Hematopoietic multipotent progenitor cell treated with erythropoietin and hydrocortisone succinate and interleukin-3 and kit ligand, for 8 days (in vitro differentiated cells): ENCODE data around the gene DDX6.
A peak's percentile ranks its signal among the peaks of the same experiment; 100 is the strongest.
"Not testable (repeated sequence)": the region's sequence is repeated elsewhere in the genome, so short reads cannot be mapped to it uniquely, and the experiment has no call there.

Experiments used
- DNase-seq: peaks from one replicate; pipeline ENCODE4 v3.0.0-alpha.2; 2015

Gene DDX6

DNA sequence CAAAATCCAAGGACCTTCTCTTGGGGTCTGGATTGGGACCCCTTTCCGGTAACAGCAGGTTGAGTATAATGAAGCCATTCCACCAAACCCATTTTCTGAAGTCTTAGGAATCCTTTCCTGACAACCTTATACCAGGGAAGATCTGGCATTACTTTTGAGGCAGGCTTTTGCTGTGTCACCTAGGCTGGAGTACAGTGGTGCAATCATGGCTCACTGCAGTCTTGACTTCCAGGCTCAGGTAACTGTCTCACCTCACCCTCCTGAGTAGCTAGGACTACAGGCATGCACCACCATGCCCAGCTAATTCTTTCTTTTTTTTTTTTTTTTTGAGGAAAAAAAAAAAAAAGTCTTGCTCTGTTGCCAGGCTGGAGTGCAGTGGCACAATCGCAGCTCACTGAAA, 55.8 kb downstream of the DDX6 start:
- DNase-seq, result no peak

DNA sequence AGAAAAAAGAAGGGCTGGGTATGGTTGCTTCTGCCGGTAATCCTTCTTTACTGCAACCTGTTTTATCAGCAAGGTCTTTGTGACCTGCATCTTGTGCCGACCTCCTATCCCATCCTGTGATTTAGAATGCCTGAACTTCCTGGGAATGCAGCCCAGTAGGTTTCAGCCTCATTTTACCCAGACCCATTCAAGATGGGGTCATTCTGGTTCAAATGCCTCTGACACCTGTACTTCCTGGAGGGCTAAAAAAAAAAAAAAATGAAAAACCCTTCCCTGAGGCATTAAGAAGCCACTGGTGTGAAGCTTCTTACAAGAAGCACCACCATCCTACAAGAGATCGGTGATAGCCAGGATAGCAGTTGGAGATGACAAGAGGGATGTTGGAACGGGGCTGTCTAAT, 56.9 kb downstream of the DDX6 start:
- no peak for DNase-seq

- not testable (repeated sequence) for DNase-seq
Measured at GRCh38 chr11:118729753-118730152, 61.2 kb downstream of the DDX6 start.

- not testable (repeated sequence) for DNase-seq
Measured at GRCh38 chr11:118728112-118728511, 62.9 kb downstream of the DDX6 start.

DNA sequence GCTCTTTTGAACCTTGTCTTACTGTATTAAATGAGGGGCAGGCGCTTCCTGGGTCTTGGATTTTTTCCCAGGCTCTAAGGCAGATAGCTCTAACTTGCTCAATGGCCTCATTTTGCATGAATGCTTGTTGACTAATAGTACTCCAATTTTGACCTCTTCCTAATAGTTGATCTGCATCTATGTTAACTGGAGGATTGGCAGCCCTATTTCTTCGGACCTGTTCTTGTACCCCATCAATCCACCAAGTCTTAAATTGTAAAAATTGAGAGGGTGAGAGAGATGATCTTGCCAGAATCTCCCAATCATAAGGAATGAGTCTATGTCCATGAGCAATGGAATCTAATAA, 63.3 kb downstream of the DDX6 start:
- DNase-seq, result not testable (repeated sequence)

GRCh38 chr11:118727001-118727720, 63.8 kb downstream of the DDX6 start:
- DNase-seq, result not testable (repeated sequence)

- not testable (repeated sequence) for DNase-seq
Measured at GRCh38 chr11:118721478-118722015, 69.4 kb downstream of the DDX6 start.

- not testable (repeated sequence) for DNase-seq
Measured at GRCh38 chr11:118720740-118721139, 70.2 kb downstream of the DDX6 start.

DNA sequence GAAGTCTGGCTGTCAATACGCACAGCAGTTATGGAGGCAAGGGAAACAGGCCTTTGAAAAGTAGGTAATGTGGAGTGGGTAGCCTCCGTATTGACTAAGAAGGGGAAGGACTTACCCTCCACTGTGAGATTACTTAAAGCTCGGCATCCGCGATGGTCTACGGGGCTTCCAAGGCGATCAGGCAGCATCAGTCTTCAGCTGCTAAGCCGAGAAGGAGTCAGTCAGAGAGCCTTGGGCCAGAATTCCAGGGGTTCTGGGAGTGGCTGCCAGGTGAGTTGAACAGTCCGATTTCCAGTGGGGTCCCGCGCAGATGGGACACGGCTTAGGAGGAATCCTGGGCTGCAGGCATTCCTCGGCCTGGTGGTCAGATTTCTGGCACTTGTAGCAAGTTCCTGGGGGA, 70.9 kb downstream of the DDX6 start:
- not testable (repeated sequence) for DNase-seq

DNA sequence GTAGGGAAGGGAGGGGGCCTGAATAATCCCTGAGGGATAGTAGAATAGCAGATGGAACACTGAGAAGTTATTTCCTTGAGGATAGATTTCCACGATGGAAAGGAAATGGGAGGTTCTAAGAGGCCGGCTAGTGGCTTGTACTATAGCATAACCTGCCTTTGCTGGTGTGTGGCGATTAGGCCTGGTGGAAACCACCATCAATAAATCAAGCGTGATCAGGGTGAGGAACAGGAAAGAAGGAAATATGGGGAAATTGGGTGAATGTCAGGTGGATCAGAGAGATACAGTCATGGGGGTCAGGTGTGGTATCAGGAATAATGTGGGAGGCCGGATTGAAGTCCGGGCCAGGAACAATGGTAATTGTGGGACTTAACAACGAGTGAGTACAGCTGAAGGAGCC, 72.4 kb downstream of the DDX6 start:
- DNase-seq, result not testable (repeated sequence)

DNA sequence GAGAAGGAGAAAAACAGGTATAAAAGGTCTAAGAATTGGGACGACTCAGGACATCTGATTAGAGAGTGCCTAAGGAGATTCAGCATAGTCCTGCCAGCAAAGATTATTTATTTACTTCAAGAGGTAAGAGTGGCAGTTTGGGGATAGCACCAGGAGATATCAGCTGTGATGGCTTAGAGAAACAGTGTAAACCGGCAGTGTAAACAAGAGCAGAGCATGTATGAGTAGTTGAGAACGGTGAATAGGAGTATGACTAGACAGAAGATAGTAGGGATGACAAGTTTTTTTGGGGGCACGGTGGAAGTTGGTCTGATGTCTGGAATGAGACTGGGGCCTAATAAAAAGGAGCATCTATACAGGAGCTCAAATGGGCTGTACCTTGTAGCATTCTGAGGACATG, 73.2 kb downstream of the DDX6 start:
- DNase-seq, result not testable (repeated sequence)

DNA sequence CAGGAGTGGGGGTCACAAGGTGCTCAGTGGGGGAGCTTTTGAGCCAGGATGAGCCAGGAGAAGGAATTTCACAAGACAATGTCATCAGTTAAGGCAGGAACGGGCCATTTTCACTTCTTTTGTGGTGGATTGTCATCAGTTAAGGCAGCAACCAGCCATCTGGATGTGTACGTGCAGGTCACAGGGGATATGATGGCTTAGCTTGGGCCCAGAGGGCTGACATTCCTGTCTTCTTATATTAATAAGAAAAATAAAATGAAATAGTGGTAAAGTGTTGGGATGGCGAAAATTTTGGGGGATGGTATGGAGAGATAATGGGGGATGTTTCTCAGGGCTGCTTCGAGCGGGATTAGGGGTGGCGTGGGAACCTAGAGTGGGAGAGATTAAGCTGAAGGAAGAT, 73.7 kb downstream of the DDX6 start:
- DNase-seq, result not testable (repeated sequence)

DNA sequence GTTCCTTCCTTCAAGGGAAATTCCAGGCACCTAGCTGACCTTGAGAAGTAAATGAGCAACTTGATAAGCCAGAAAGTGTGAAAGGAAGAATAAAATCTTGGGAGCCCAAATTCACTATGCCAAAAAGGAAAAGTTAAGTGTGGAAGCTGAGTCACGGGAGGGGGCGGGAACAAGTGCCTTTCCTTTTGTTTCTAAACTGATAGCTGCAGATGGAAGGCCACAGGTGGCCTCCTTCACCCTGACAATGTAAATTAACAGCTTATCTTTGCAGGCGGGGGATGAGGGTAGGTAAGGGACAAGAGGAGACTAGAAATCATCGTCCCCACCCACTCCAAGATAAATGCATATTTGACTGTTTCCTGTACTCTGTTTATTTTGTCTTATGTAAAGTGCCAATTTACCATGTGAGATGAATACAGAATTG, 75.1 kb downstream of the DDX6 start:
- peak; percentile 34 for DNase-seq

DNA sequence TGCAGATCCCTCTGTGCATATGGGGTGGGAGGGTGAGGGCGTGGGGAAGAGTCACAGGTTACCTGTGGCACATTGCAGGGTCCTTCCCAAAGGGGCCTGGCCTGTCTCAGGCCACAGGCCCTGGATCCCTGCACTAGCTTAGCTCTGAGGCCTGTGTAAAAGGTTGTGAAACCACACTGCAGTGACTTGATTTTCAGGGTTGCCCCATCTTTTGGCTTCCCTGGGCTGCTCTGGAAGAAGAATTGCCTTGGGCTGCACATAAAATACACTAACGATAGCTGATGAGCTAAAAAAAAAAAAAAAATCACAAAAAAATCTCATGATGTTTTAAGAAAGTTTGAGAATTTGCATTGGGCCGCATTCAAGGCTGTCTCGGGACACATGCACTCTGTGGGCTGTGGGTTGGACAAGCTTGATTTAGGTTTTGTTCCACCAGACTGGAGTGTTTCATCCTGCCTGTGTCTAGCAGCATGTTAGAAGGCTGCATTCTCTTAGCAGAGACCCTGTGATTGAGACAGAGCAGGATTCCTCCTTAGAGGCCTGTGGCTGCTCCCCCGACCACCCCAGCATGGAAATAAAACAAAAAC, 75.6 kb downstream of the DDX6 start:
- DNase-seq, result peak; percentile 3

- peak; percentile 25 for DNase-seq
Measured at GRCh38 chr11:118714816-118715215, 76.1 kb downstream of the DDX6 start.

- DNase-seq, result not testable (repeated sequence)
Measured at GRCh38 chr11:118714416-118714815, 76.5 kb downstream of the DDX6 start.

GRCh38 chr11:118708296-118708695, 82.7 kb downstream of the DDX6 start:
- DNase-seq, result no peak

- no peak for DNase-seq
Measured at GRCh38 chr11:118706546-118706825, 84.5 kb downstream of the DDX6 start.

DNA sequence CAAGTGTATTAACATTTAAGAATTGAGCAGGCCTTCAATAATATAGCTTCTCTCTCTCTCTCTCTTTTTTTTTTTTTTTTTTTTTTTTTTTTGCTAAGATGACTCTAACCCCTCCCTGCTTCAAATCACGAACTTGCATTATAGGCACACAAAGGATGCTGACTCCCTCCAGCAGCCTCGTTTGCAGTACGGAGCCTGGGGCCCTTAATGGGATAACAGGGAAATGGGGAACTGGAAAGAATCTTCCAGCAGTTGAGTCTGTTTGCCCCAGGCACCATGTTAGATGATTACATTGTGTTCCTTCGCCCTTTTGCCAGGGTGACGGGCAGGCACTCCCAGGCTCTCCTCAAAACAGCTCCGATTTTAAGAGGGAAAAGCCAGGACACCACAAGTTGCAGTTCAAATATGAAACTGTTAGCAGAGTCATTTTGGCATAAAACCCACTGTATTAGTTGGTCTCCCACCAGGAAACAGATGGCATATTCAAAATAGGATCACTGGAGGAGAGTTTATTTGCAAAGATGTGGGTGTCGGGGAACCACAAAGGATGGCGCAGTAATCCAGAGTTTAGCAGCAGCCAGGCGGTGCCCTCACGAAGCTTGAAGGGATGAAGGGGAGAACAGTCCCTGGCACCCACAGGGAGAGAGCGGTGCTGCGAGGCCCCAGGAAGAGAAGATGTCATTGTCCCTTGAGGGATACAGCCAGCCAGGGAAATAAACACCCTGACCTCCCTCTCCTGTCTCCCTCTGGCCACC, 85.0 kb downstream of the DDX6 start:
- DNase-seq, result no peak

- DNase-seq, result peak; percentile 67
Measured at GRCh38 chr11:118705111-118705741, 85.7 kb downstream of the DDX6 start.

GRCh38 chr11:118703563-118704106, 87.3 kb downstream of the DDX6 start:
- DNase-seq, result peak; percentile 27

- no peak for DNase-seq
Measured at GRCh38 chr11:118699506-118700220, 91.3 kb downstream of the DDX6 start.
